Hematopoietic multipotent progenitor cell treated with erythropoietin and hydrocortisone succinate and interleukin-3 and kit ligand, for 4 days (in vitro differentiated cells): ENCODE data around the gene FTH1.
"Not testable (repeated sequence)": the region's sequence is repeated elsewhere in the genome, so short reads cannot be mapped to it uniquely, and the experiment has no call there.

ENCODE experiments used
- DNase-seq: peaks from one replicate; pipeline ENCODE4 v3.0.0-alpha.2; 2015

The FTH1 gene

GRCh38 chr11:61963282-61964057 is 4.0 kb downstream of the FTH1 start:
- peak; percentile 89 for DNase-seq

DNA sequence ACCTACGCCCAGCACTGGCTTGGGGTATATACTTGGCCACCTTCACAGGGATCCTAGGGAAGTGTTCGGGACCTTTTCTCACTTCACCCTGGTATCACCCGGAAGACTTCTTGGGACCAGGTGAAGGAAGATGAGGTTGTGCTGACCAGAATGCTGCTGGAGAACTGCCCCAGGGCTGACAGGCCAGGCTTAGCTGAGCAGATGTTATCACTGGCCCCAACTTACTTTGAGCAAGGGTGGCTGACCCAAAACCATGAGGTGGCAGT is 4.5 kb downstream of the FTH1 start:
- no peak for DNase-seq

DNA sequence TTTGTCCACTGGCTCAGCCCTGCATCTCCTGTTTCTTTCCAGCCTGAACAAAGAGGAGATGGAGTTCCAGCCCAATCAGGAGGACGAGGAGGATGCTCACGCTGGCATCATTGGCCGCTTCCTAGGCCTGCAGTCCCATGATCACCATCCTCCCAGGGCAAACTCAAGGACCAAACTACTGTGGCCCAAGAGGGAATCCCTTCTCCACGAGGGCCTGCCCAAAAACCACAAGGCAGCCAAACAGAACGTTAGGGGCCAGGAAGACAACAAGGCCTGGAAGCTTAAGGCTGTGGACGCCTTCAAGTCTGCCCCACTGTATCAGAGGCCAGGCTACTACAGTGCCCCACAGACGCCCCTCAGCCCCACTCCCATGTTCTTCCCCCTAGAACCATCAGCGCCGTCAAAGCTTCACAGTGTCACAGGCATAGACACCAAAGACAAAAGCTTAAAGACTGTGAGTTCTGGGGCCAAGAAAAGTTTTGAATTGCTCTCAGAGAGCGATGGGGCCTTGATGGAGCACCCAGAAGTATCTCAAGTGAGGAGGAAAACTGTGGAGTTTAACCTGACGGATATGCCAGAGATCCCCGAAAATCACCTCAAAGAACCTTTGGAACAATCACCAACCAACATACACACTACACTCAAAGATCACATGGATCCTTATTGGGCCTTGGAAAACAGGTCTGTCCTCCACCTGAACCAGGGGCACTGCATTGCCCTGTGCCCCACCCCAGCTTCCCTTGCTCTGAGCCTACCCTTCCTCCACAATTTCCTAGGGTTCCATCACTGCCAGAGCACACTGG is 5.0 kb downstream of the FTH1 start:
- no peak for DNase-seq

GRCh38 chr11:61961570-61962212 is 5.7 kb downstream of the FTH1 start:
- no peak for DNase-seq

- no peak for DNase-seq
These were observed 6.9 kb downstream of the FTH1 start for GRCh38 chr11:61960532-61960931.

GRCh38 chr11:61959678-61960077 is 7.8 kb downstream of the FTH1 start:
- DNase-seq: no peak

- DNase-seq: no peak
These were observed 8.3 kb downstream of the FTH1 start for GRCh38 chr11:61959114-61959513.

- DNase-seq: no peak
These were observed 8.8 kb downstream of the FTH1 start for GRCh38 chr11:61958590-61958989.

DNA sequence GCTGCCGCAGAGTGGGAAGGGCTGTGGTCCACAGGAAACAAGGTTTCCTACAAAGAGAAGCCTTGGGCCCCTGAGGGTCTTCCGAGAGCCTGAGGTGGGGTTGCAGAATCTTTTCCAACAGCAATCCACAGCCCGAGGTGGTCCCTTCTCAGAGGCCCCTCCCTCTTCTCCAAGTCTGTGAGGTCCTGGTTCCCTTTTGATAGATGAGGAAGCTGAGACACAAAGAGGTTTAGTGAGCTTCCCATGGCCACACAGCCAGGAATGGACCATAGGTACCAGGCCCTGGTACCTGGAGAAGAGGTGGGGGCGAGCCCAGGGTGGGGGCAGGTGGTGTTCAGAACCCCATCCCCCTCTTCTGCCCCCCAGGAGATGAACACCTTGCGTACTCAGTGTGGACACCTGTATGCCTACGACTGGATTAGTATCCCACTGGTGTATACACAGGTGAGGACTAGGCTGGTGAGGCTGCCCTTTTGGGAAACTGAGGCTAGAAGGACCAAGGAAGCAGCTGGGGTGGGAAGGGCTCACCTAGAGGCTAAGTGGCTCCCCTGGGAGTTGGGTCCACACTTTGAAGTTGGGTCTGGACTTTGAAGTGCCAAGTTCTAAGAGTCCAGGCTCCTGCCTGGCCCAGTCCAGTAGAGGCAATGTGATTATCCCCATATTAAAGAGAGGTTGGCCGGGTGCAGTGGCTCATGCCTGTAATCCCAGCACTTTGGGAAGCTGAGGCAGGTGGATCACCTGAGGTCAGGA is 10.2 kb downstream of the FTH1 start:
- no peak for DNase-seq

GRCh38 chr11:61956191-61957020 is 11.0 kb downstream of the FTH1 start:
- no peak for DNase-seq

DNA sequence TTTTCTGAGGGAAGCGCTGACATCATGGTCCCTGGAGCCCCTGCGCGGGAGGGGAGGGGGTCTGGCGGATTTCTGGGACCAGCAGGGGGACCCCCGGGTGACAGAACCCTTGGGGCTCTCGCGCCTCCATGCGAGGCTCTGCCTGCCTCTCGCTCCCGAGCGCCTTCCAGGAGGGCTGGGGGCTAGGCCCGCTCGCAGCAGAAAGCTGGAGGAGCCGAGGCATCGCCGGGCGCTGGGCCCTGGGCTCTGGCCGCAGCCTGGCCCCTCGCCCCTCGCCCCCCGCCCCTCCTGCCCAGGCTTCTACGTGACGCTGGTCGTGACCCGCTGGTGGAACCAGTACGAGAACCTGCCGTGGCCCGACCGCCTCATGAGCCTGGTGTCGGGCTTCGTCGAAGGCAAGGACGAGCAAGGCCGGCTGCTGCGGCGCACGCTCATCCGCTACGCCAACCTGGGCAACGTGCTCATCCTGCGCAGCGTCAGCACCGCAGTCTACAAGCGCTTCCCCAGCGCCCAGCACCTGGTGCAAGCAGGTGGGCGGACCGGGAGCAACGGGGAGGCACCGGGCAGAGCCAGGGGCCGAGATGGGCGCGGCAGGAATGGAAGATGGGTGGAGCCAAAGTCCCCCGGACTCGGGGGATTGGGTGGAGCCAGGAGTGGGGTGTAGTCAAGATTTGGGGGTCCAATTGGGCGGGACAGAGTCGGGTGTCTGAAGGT is 11.9 kb downstream of the FTH1 start:
- DNase-seq: no peak

DNA sequence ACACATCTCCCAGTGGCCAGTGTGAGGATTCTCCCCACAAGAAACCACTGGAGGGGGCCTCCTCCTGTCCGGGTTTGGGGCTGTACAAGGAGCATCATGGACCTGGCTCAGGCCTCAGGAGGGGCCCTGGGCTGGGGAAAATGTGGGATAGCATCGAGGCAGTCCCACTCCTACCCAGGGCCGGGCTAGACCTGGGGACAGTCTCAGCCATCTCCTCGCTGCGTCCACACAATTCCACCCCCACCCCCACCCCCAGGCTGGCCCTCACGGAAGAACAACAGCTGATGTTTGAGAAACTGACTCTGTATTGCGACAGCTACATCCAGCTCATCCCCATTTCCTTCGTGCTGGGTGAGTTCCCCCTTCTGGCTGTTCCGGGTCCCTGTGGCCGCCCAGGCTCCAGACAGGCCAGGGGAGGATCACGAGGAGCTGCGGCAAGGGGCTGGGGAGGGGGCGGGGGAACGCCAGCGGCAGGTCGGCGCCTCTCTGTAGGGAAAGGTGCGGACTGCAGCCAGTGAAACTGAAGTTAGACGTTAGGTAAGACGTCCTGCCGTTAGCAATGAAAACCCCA is 12.5 kb downstream of the FTH1 start:
- DNase-seq: peak; percentile 75

GRCh38 chr11:61954106-61954850 is 13.2 kb downstream of the FTH1 start:
- DNase-seq: peak; percentile 69

- DNase-seq: not testable (repeated sequence)
These were observed 13.8 kb downstream of the FTH1 start for GRCh38 chr11:61953632-61954031.

DNA sequence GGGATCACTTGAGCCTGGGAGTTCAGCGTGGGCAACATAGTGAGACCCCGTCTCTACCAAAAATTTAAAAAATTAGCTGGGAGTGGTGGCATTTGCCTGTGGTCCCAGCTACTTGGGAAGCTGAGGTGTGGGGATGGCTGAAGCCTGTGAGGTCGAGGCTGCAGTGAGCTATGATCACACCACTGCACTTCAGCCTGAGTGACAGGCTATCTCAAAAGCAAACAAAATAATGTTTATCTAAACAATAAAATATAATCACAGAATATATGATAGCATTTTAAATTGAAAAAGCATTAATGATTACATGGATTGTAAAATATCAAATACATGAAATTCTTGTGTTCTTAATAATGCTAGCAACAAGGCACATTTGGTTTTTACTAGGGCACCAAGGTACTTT is 14.6 kb downstream of the FTH1 start:
- no peak for DNase-seq

GRCh38 chr11:61951484-61952135 is 15.8 kb downstream of the FTH1 start:
- DNase-seq: no peak

- no peak for DNase-seq
These were observed 17.3 kb downstream of the FTH1 start, which contains the start of gene BEST1 for GRCh38 chr11:61950035-61950547. BEST1 (plus strand) TSS chr11:61950351; CDS start chr11:61951807, 1,456 bp downstream.

DNA sequence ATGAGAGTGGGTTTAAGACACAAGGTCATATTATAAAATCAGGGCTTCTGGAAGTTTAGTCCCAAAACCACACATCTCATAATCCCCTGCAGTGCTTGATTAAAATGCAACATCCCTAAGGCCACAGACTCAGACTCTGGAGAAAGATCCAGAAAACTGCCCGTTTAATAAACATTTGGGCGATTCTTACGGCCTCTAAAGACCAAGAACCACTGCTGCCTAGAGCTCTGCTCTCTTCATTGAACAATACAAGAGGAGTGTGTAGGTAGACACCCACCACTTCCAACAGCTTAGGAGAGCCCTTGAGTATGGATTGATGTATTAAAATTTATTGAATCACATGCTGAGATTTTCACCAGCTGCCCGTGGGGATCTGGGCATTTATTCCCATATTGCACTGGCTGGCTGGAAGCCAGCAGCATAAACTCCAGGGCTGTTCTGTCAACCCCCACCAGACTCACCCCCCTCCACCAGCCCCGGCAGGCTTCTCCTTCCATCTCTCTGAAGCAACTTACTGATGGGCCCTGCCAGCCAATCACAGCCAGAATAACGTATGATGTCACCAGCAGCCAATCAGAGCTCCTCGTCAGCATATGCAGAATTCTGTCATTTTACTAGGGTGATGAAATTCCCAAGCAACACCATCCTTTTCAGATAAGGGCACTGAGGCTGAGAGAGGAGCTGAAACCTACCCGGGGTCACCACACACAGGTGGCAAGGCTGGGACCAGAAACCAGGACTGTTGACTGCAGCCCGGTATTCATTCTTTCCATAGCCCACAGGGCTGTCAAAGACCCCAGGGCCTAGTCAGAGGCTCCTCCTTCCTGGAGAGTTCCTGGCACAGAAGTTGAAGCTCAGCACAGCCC is 18.0 kb downstream of the FTH1 start:
- DNase-seq: peak; percentile 64

GRCh38 chr11:61948505-61948904 is 18.9 kb downstream of the FTH1 start:
- DNase-seq: no peak
